ENCODE results near the gene NKAPL.

The NKAPL gene

GRCh38 chr6:28250747-28251146, 8.3 kb upstream of the NKAPL start:
- TF ChIP-seq CTCF (IDR thresholded peaks at IDR 0.05) = no peak
- Histone ChIP-seq H3K4me3 (peak overlapping the region; percentile 85), H3K27ac (no peak overlapping the region)
- DNase-seq (ENCODE audit: low spot score) = no peak

DNA sequence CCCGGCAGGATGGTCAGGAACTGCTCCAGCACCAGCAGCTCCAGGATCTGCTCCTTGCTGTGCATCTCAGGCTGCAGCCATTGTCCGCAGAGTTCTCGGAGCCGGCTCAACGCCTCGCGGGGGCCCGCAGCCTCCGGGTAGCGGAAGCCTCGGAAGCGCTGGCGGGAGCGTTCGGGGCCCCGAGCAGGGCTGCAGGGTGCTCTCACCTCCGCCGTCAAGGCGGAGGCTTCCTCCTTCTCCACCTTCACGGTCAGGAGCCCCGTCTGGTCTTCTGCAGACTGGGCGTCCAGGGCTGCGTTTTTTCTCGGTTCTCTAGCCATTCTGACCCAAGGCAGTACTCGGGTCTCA, 7.5 kb upstream of the NKAPL start:
- DNase-seq (ENCODE audit: low spot score) = no peak
- peak overlapping the region; percentile 18 to 63 for H3K27ac ChIP-seq
- peak overlapping the region; percentile 85 for H3K4me3 ChIP-seq
- TF ChIP-seq CTCF (IDR thresholded peaks at IDR 0.05) = no peak

DNA sequence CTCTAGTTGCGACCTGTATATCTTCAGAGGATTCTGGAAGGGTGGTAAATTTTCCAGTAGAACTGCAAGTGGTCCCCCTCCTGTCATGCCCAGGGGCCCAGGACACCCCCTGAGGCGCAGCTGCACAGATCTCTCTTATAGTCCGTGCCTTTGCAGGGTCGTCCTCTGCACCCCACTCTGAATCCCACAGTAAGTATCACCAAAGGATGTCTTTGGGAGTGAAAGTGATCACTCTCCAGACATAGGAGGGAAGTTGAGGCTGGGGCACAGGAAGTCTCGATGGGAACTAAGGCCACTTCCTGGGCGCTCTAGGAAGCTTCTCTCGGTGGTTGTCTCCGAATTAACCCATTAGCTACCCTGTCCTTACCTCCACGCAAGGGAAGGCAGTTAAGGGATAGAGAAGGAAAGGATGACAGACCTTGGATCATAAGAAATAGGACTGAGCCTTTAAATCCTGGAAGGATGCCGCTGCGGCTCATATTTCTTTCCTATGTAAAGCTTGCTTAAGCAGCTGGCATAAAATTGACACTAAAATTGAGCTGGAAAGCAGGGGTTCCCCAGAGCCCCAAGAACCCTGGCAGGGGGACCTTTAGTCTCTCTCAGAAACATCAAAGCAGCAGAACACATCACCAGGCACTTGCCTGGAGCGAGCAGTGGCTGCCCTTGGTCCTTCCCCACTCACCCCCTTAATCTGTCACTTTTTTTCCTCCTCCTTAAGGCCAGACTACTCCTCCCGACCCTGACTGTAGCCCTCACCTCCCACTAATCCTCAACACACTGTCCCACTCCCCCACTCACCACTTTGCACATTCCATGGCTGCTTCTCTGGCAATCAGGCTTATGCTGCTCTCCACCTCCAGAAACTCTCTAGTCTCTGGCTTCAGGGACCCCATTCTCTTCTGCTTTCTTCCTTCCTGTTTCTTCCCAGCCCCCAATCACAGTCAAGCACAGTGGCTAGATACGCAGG, 6.8 kb upstream of the NKAPL start, which contains the start of gene ZKSCAN4:
Gene ZKSCAN4 (minus strand): TSS at position 261 of the 967 bp plus-strand sequence. CDS start 289 bp downstream, outside the sequence.
- DNase-seq (ENCODE audit: low spot score) = no peak
- no peak for TF ChIP-seq CTCF (IDR thresholded peaks at IDR 0.05)
- Histone ChIP-seq H3K27ac (peak within 1 kb of the TSS; percentile 18 to 63), H3K4me3 (peak within 1 kb of the TSS; percentile 85)

DNA sequence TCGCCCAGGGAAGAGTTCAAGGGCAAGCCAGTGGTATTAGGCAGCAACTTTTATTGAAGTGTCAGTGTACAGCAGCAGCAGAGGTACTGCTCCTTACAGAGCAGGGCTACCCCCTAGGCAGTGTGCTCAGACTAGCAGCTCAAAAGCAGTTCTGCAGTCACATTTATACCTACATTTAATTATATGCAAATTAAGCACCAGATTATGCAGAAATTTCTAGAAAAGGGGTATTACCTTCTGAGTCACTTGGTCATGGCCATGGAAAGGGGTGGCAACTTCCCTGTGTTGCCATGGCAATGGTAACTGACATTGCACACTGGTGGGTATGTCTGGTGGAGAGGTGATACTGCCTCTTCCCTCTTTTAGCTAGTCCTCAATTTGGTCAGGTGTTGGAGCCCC, 5.0 kb upstream of the NKAPL start:
- no peak overlapping the region for H3K4me3 ChIP-seq
- H3K27ac ChIP-seq = peak overlapping the region in 1 of 2 donors; percentile 48
- TF ChIP-seq CTCF (IDR thresholded peaks at IDR 0.05) = no peak
- DNase-seq (ENCODE audit: low spot score) = no peak

DNA sequence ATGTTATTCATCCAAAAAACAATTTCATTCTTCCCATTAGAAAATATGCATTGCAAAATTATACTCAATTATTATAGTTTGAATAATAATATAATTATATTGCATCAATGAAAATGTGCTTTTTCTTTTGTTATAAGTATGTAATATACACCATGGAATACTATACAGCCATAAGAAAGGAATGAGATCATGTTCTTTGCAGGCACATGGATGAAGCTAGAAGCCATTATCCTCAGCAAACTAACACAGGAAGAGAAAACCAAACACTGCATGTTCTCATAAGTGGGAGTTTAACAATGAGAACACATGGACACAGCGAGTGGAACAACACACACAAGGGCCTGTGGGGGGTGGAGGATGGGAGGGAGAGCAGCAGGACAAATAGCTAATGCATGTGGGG, 2.1 kb upstream of the NKAPL start:
- no peak for TF ChIP-seq CTCF (IDR thresholded peaks at IDR 0.05)
- no peak overlapping the region for H3K4me3 ChIP-seq
- DNase-seq (ENCODE audit: low spot score) = no peak
- no peak overlapping the region for H3K27ac ChIP-seq

GRCh38 chr6:28263922-28264321, 4.8 kb downstream of the NKAPL start:
- no peak for TF ChIP-seq CTCF (IDR thresholded peaks at IDR 0.05)
- DNase-seq (ENCODE audit: low spot score) = no peak
- Histone ChIP-seq H3K27ac (no peak overlapping the region), H3K4me3 (no peak overlapping the region)

Data from coronary artery (tissue), 2 donors.